ENCODE measurements around the gene SMARCA2.

The SMARCA2 gene

GRCh38 chr9:2173170-2173569 lies 158.0 kb downstream of the SMARCA2 start:
- TF ChIP-seq EP300 (IDR thresholded peaks at IDR 0.05; ENCODE audit: borderline replicate concordance) = no peak

- TF ChIP-seq EGR1 (IDR thresholded peaks at IDR 0.05) (no peak), ZBTB7A (IDR thresholded peaks at IDR 0.05; ENCODE audit: low read depth) (no peak), CEBPB (IDR thresholded peaks at IDR 0.05) (no peak), YY1 (IDR thresholded peaks at IDR 0.05; ENCODE audit: low read depth) (no peak), EP300 (IDR thresholded peaks at IDR 0.05; ENCODE audit: borderline replicate concordance) (no peak), RAD21 (IDR thresholded peaks at IDR 0.05; ENCODE audit: low read depth) (no peak), FOXM1 (IDR thresholded peaks at IDR 0.05; ENCODE audit: borderline replicate concordance, low read depth) (no peak), USF1 (IDR thresholded peaks at IDR 0.05) (no peak), TAF1 (IDR thresholded peaks at IDR 0.05; ENCODE audit: low read depth) (no peak)
- TF ChIP-seq, protein P1, sequence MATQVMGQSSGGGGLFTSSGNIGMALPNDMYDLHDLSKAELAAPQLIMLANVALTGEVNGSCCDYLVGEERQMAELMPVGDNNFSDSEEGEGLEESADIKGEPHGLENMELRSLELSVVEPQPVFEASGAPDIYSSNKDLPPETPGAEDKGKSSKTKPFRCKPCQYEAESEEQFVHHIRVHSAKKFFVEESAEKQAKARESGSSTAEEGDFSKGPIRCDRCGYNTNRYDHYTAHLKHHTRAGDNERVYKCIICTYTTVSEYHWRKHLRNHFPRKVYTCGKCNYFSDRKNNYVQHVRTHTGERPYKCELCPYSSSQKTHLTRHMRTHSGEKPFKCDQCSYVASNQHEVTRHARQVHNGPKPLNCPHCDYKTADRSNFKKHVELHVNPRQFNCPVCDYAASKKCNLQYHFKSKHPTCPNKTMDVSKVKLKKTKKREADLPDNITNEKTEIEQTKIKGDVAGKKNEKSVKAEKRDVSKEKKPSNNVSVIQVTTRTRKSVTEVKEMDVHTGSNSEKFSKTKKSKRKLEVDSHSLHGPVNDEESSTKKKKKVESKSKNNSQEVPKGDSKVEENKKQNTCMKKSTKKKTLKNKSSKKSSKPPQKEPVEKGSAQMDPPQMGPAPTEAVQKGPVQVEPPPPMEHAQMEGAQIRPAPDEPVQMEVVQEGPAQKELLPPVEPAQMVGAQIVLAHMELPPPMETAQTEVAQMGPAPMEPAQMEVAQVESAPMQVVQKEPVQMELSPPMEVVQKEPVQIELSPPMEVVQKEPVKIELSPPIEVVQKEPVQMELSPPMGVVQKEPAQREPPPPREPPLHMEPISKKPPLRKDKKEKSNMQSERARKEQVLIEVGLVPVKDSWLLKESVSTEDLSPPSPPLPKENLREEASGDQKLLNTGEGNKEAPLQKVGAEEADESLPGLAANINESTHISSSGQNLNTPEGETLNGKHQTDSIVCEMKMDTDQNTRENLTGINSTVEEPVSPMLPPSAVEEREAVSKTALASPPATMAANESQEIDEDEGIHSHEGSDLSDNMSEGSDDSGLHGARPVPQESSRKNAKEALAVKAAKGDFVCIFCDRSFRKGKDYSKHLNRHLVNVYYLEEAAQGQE (IDR thresholded peaks at IDR 0.05; ENCODE audit: low read depth) = no peak
Measured at GRCh38 chr9:2173861-2174260, 158.7 kb downstream of the SMARCA2 start.

GRCh38 chr9:2174306-2174705 lies 159.2 kb downstream of the SMARCA2 start:
- TF ChIP-seq ZBTB7A (IDR thresholded peaks at IDR 0.05; ENCODE audit: low read depth) (no peak), TEAD4 (IDR thresholded peaks at IDR 0.05) (no peak), EP300 (IDR thresholded peaks at IDR 0.05; ENCODE audit: borderline replicate concordance) (no peak), CREB1 (IDR thresholded peaks at IDR 0.05; ENCODE audit: low read depth) (no peak), TAF1 (IDR thresholded peaks at IDR 0.05; ENCODE audit: low read depth) (no peak), USF1 (IDR thresholded peaks at IDR 0.05) (no peak)
- TF ChIP-seq, protein P2, sequence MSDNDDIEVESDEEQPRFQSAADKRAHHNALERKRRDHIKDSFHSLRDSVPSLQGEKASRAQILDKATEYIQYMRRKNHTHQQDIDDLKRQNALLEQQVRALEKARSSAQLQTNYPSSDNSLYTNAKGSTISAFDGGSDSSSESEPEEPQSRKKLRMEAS (IDR thresholded peaks at IDR 0.05) = no peak

DNA sequence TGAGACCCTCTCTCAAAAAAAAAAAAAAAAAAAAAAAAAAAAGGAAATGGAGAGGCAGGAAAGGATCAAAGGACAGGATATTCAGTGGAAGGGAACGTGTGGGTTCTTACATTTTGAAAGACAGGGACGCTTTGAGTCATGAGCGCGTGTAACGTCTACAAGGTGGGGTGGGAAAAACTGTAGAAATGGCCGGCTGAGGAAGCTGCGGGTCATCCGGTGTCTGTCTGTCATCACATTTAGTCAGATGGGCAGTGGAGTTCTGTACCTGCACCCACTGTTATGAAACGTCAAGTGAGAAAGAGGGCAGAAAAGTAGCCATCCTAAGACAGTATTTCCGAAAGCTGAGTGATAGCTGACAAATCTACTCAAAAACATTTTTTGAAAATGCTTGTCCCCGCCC lies 159.8 kb downstream of the SMARCA2 start:
- TF ChIP-seq FOXM1 (IDR thresholded peaks at IDR 0.05; ENCODE audit: borderline replicate concordance, low read depth) (no peak), ZBTB7A (IDR thresholded peaks at IDR 0.05; ENCODE audit: low read depth) (no peak), NFIC (IDR thresholded peaks at IDR 0.05) (no peak), RAD21 (IDR thresholded peaks at IDR 0.05; ENCODE audit: low read depth) (no peak), EP300 (IDR thresholded peaks at IDR 0.05; ENCODE audit: borderline replicate concordance) (no peak), YY1 (IDR thresholded peaks at IDR 0.05; ENCODE audit: low read depth) (no peak), EGR1 (IDR thresholded peaks at IDR 0.05) (no peak), TEAD4 (IDR thresholded peaks at IDR 0.05) (no peak)
- TF ChIP-seq, protein P2 (IDR thresholded peaks at IDR 0.05) = no peak
- TF ChIP-seq, protein P1 (IDR thresholded peaks at IDR 0.05; ENCODE audit: low read depth) = no peak

- TF ChIP-seq USF1 (IDR thresholded peaks at IDR 0.05) (no peak), FOXM1 (IDR thresholded peaks at IDR 0.05; ENCODE audit: borderline replicate concordance, low read depth) (no peak), RAD21 (IDR thresholded peaks at IDR 0.05; ENCODE audit: low read depth) (no peak), NFIC (IDR thresholded peaks at IDR 0.05) (no peak), EGR1 (IDR thresholded peaks at IDR 0.05) (no peak), TAF1 (IDR thresholded peaks at IDR 0.05; ENCODE audit: low read depth) (no peak), CEBPB (IDR thresholded peaks at IDR 0.05) (no peak), YY1 (IDR thresholded peaks at IDR 0.05; ENCODE audit: low read depth) (no peak), TCF12 (IDR thresholded peaks at IDR 0.05; ENCODE audit: low read depth) (no peak), TEAD4 (IDR thresholded peaks at IDR 0.05) (no peak), ZBTB7A (IDR thresholded peaks at IDR 0.05; ENCODE audit: low read depth) (no peak), EP300 (IDR thresholded peaks at IDR 0.05; ENCODE audit: borderline replicate concordance) (no peak)
- TF ChIP-seq, protein P2 (IDR thresholded peaks at IDR 0.05) = no peak
- TF ChIP-seq, protein P1 (IDR thresholded peaks at IDR 0.05; ENCODE audit: low read depth) = no peak
Measured at GRCh38 chr9:2177121-2177520, 162.0 kb downstream of the SMARCA2 start.

Measured in Ishikawa (cell line).